NCI-H526 treated with DMSO at 0.1 percent for 48 hours (cell line): ENCODE measurements around the gene ERC1.
A peak's percentile ranks its signal among the peaks of the same experiment; 100 is the strongest.

ENCODE experiments used
- DNase-seq: peaks from one replicate; lab custom pipeline; 2025; lab: John Stamatoyannopoulos, UW

The ERC1 gene

DNA sequence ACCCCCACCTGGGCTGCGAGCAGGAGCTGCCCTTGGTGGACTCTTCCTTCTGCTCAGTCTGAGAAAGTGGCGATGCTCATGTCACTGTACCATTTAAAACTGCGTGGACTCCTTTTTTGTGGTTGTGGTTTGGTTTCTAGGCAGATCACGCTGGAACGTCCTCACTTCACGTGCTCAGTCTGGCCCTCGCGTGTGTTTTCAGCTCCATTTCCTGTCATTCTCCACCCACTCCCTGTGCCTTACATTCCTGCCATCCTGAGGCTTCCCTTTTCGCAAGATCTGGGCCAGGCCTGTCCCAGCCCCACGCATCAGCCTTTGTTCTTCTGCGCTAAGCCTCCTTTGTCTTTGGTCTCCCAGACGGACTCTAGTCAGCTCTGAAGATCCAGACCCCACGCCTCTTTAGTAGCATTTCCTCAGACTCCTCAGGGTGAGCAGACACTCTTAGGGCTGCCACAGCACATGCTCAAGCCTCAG, 497.9 kb downstream of the ERC1 start:
- DNase-seq, result no peak

DNA sequence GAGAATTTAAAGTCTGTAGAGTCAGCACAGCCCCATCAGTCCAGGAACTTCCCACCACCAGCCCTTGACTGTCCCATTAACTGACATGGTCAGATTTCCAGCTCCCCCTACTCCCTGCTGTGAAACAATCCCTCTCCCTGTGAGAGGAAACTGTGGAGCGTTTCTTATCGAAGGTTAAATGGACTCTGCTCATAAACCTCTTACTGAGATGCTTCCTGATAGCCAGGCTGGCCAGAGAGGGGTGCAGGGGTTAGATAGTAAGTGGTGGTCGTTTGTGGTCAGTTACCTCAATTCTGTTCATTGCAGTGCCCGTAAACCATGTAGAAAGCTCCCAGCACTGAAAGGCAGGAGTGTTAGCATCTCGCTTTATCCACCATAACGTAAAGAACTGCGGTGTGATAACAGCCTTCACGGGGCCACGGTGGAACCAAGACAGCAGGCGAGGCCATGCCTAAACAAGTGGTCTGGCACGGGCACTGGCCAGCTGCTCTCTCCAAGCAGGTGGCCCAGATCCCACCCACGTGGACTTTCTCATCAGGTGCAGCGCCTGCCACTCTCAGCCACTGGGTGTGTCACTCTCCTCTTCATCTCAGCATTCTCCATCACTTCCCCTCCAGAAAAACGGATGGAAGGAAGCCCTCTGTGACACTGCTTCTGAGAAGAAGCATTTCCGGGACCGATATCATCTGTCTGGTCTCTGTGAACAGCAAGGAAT, 501.1 kb downstream of the ERC1 start:
- DNase-seq, result no peak

- DNase-seq, result no peak
Measured at GRCh38 chr12:1493781-1494565, 502.9 kb downstream of the ERC1 start.

DNA sequence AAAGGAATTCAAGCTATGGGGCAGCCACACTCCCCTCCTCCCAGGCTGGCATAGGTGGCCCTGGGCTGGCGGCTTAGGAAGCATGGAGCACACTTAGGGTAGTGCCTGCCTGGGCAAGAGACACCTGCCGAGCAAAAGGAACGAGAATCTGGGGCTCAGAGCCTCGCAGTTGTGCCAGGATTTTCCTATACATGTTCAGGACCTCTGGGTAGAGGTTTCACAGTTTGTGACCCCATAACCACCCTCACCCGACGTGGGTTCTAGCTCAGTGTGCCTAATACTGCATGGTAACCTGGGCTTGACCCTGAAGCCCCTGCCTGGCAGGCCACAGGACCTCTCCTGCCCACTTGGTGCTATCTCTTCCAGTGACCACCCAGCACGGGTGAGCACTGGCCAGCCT, 503.8 kb downstream of the ERC1 start:
- DNase-seq, result no peak

DNA sequence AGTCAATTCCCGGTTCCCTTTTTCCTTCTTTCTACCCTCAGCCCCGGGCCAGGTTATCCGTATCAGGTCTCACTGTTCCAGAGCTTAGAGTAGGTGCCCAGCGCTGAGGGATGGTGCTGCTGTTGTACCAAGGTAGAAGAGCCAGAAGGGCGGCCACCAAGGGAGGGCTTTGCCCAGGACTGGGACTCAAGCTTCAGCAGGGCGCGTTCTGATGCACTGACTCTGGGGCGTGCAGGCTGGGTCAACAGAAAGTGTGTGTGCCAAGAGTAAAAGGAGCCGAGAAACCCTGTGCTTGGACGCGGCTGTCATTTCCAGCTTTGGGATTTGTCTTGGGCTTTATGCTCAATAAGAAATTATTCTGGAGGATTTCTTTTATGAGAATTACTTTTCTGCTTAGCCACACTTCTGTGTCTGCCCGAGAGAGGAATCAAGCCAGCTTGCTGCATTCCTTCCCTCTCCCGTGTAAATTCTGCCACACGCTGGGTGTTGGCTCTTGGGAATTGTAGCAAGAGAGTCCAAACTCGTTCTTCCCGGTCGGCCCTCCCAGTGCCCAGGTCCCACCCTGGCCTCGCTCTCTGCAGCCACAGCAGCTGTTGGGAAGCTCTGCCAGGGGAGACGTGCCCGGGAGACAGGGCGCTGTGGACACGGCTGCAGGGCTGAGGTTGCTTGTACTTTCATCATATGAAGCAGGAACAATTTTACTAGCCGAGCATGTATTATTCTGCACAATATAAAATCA, 505.3 kb downstream of the ERC1 start:
- peak; percentile 20 for DNase-seq

- no peak for DNase-seq
Measured at GRCh38 chr12:1497161-1497560, 506.1 kb downstream of the ERC1 start.

- no peak for DNase-seq
Measured at GRCh38 chr12:1498199-1498740, 507.2 kb downstream of the ERC1 start.

- no peak for DNase-seq
Measured at GRCh38 chr12:1499351-1499750, 508.3 kb downstream of the ERC1 start.

GRCh38 chr12:1500095-1500801, 509.2 kb downstream of the ERC1 start:
- DNase-seq, result no peak

DNA sequence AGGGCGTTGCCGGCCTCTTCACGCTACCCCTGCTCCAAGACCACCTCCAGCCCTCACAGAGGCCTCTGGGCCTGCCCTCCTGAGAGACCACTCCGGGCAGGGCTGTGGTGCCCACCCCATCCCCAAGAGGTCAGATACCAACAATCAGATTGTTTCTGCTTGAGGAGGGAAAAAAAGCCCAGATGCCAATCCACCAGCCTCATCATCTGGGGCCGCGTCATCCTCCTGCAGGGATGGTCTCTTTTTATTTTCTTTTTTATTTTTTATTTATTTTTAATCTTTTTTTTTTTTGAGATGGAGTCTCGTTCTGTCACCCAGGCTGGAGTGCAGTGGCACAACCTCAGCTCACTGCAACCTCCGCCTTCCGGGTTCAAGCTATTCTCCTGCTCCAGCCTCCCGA, 510.0 kb downstream of the ERC1 start:
- no peak for DNase-seq

- no peak for DNase-seq
Measured at GRCh38 chr12:1501695-1502378, 510.8 kb downstream of the ERC1 start.

DNA sequence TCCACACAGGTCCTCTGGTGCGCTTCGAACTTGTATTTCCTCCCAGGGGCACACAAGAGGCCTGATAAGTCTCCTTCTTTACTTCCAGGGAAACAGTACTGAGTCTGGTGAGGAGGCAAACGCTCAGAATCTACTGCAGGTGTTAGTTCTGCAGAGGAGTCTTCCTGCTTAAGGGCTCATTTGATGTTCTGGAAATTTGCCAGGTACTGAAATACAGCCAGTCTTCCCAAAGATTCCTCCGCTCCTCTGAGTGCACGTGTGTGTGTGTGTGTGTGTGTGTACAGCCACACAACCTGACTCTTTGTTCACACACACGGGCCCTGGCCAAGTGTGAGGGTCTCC, 511.3 kb downstream of the ERC1 start:
- DNase-seq, result no peak

DNA sequence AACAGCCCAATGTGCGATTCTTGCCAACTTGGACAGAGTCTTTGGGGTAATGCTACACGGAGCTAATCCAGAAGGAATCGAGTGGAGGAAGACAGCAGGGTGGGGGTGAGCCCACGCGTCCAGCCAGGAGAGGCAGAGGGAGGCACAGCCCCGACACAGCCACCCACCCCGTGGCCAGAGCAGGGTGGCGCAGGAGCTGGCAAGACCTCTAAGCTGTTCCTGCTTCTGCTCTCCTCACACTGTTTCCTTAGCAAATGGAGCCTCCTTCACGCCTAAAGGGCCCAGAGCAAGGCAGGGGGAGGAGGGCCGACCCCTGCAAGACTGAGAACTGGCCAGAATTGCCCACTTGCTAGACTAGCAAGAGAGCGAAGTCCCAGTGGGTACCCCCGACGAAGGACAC, 511.8 kb downstream of the ERC1 start:
- DNase-seq, result no peak

GRCh38 chr12:1503281-1503711, 512.3 kb downstream of the ERC1 start:
- DNase-seq, result no peak

GRCh38 chr12:1504304-1504894, 513.4 kb downstream of the ERC1 start:
- DNase-seq, result no peak

GRCh38 chr12:1504895-1505311, 513.9 kb downstream of the ERC1 start:
- DNase-seq, result no peak

DNA sequence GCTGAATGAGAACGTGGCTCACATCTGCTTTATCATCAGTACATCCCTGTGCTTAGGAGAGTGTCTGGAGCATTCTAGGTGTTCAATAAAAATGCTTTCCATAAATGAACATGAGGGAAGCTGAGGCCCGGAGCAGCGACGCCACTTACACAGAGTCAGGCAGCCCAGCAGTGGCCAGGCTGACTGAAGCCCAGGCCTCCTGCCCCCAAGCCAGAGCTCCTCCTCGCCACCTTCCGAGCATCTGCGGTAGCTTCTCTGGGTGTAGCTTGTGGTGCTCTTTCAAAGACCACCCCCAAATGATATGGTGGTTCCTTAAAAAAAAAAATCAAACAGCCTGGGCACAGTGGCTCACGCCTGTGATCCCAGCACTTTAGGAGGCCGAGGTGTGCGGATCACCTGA, 514.6 kb downstream of the ERC1 start:
- DNase-seq, result no peak

GRCh38 chr12:1507308-1507707, 516.3 kb downstream of the ERC1 start:
- no peak for DNase-seq

GRCh38 chr12:1509413-1510052, 518.5 kb downstream of the ERC1 start:
- DNase-seq, result no peak

DNA sequence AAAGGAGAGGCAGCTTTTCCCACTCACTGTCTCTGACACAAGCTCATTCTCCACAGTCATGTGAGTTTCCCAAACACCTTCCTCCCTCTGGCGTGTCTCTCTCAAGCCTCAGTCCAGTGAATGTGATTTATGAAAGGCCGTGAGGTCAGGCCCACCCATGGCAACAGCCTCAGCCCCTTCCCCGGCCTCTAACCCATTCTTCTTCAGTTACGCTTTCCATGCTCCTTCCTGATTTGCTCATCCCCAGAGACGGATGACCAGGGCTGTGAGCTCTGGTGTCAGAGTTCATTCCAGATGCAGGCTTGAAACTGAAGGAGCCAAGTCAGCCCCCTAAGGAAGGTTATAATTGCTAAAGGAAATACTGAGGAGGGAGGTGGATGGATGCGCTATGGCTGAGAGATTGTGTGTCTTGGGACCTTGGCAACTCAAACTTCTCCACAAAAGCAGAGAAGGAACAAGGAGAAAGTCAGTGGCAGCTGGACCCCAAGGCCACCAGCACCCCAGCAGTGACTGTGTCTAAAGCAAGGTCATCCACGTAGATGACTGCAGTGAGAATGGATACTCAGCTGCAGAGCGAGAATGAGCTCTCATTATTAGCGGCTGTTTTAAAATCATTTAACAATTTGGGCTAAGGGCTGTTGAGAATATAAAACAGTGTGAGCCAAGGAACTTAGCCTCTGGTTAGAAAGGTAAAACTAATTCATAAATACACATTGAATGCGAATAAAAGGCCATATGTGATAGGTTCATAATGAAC, 519.2 kb downstream of the ERC1 start:
- DNase-seq, result no peak
